ENCODE results near the gene KRCC1. TPM values are rescaled to one million over a fixed set of nuclear protein-coding genes. Genes with fewer than 3 reads are reported as not detected.

Gene KRCC1
- total RNA-seq, 4 donors from 2014 or later, result 29.4 to 44.6 (median 35.9) TPM

GRCh38 chr2:88090446-88091283 is 35.1 kb upstream of the KRCC1 start:
- DNase-seq, result no peak
- H3K4me3 ChIP-seq (replicated peaks in 1 of 3), result no peak overlapping the region
- intact Hi-C loops (cut with DNase I), result no loop called here
- TF ChIP-seq CTCF (IDR thresholded peaks at IDR 0.05) (no peak), POLR2A (IDR thresholded peaks at IDR 0.05) (no peak)
- no peaks in the 10 kb centered on the region for H3K36me3 ChIP-seq
- H3K4me1 ChIP-seq, result no peaks in the 10 kb centered on the region
- no peaks in the 10 kb centered on the region for H3K27me3 ChIP-seq
- H3K27ac ChIP-seq, result no peak overlapping the region
- H3K9me3 ChIP-seq, result no peaks in the 10 kb centered on the region
- 81% methylated on average over 8 of the region's 8 CpGs for WGBS, 2 donors

GRCh38 chr2:88088999-88089398 is 33.4 kb upstream of the KRCC1 start:
- Histone ChIP-seq H3K27me3 (no peaks in the 10 kb centered on the region), H3K27ac (no peak overlapping the region), H3K4me3 (replicated peaks in 1 of 3) (no peak overlapping the region), H3K4me1 (no peaks in the 10 kb centered on the region), H3K9me3 (no peaks in the 10 kb centered on the region), H3K36me3 (no peaks in the 10 kb centered on the region)
- no peak for DNase-seq
- TF ChIP-seq CTCF (IDR thresholded peaks at IDR 0.05) (no peak), POLR2A (IDR thresholded peaks at IDR 0.05) (no peak)
- intact Hi-C loops (cut with DNase I), result no loop called here
- WGBS, 2 donors, result 96 to 100% methylated on average over 2 of the region's 2 CpGs

DNA sequence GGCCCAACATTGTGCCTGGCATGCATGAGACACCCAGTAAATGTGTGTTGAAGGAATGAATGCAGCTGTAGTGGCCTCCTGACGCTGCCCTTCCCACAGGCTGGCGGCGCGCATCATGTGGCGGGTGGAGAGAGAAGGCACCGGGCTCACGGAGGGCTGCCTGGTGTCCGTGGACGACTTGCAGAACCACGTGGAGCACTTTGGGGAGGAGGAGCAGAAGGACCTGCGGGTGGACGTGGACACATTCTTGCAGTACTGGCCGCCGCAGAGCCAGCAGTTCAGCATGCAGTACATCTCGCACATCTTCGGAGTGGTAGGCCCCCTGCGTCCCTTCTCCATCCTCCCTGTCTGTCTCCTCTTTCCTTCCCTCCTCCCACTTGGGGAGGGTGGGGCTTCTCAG is 32.2 kb upstream of the KRCC1 start:
- TF ChIP-seq POLR2A (IDR thresholded peaks at IDR 0.05), result no peak
- TF ChIP-seq CTCF (IDR thresholded peaks at IDR 0.05), result no peak
- intact Hi-C loops (cut with DNase I), result no loop called here
- no peaks in the 10 kb centered on the region for H3K36me3 ChIP-seq
- 92 to 95% methylated on average over 17 of the region's 17 CpGs for WGBS, 2 donors
- DNase-seq, result no peak
- no peak overlapping the region for H3K27ac ChIP-seq
- H3K4me1 ChIP-seq, result no peaks in the 10 kb centered on the region
- no peaks in the 10 kb centered on the region for H3K27me3 ChIP-seq
- no peak overlapping the region for H3K4me3 ChIP-seq (replicated peaks in 1 of 3)
- H3K9me3 ChIP-seq, result no peaks in the 10 kb centered on the region

GRCh38 chr2:88087073-88087472 is 31.5 kb upstream of the KRCC1 start:
- TF ChIP-seq POLR2A (IDR thresholded peaks at IDR 0.05), result no peak
- TF ChIP-seq CTCF (IDR thresholded peaks at IDR 0.05), result no peak
- Histone ChIP-seq H3K9me3 (no peaks in the 10 kb centered on the region), H3K4me3 (replicated peaks in 1 of 3) (no peak overlapping the region), H3K27me3 (no peaks in the 10 kb centered on the region), H3K27ac (no peak overlapping the region), H3K36me3 (no peaks in the 10 kb centered on the region), H3K4me1 (no peaks in the 10 kb centered on the region)
- DNase-seq, result no peak
- 88 to 94% methylated on average over 2 of the region's 2 CpGs for WGBS, 2 donors
- intact Hi-C loops (cut with DNase I), result no loop called here

DNA sequence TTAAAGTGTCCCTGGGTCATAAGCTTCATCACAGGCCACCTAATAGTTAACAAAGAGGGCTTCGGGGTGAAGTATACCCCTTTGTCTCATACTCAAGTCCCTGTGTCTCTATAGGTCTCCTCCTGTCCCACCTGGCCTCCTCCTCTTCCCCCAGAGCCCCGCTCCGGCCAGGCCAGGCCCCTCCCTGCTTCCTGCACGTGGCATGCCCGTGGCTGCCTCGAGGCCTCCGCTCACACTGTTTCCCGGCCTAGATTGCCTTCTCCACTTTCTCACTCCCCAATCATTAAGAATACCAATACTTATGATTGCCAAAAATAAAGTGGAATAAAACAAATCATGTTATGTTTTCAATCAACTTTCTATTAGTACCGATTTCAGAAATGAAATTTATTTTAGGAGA is 30.8 kb upstream of the KRCC1 start:
- intact Hi-C loops (cut with DNase I), result no loop called here
- TF ChIP-seq POLR2A (IDR thresholded peaks at IDR 0.05) (no peak), CTCF (IDR thresholded peaks at IDR 0.05) (no peak)
- H3K4me3 ChIP-seq (replicated peaks in 1 of 3), result no peak overlapping the region
- H3K27ac ChIP-seq, result no peak overlapping the region
- H3K4me1 ChIP-seq, result no peaks in the 10 kb centered on the region
- no peaks in the 10 kb centered on the region for H3K36me3 ChIP-seq
- H3K9me3 ChIP-seq, result no peaks in the 10 kb centered on the region
- no peaks in the 10 kb centered on the region for H3K27me3 ChIP-seq
- DNase-seq, result no peak
- 82 to 85% methylated on average over 9 of the region's 9 CpGs for WGBS, 2 donors
